Activated T-helper 1 cell treated with anti-CD3 and anti-CD28 coated beads, Interleukin-12 subunit alpha, Interleukin-12 subunit beta, Interleukin-2, Interleukin-4 antibody, amounts not matched to agents 30 ng/mL and 10 ng/mL and 1 ng/mL, durations not matched to agents 14 hours and 24 hours and 36 hours (primary cell): ENCODE results near the gene DNAH7. TPM values are rescaled to one million over a fixed set of nuclear protein-coding genes. Genes with fewer than 3 reads are reported as not detected.
"Not testable (repeated sequence)": the region's sequence is repeated elsewhere in the genome, so short reads cannot be mapped to it uniquely, and the experiment has no call there.

Experiments used
- DNase-seq: peaks from one replicate; pipeline ENCODE4 v3.0.0; 2021; ENCODE audit warnings: low spot score
- H3K27ac Mint-ChIP-seq: one replicate; pipeline ENCODE4 v1.8.0; 2021; ENCODE audit warnings: mild to moderate bottlenecking, mixed read lengths
- H3K27me3 Mint-ChIP-seq: one replicate; pipeline ENCODE4 v1.8.0; 2022; ENCODE audit warnings: mild to moderate bottlenecking, moderate library complexity, mixed read lengths; ENCODE audit not compliant: insufficient read depth
- H3K36me3 Mint-ChIP-seq: one replicate; pipeline ENCODE4 v1.8.0; 2021; ENCODE audit warnings: low read depth, mixed read lengths
- H3K4me1 Mint-ChIP-seq: one replicate; pipeline ENCODE4 v1.8.0; 2021; ENCODE audit warnings: low read depth, mixed read lengths
- H3K4me3 Mint-ChIP-seq: one replicate; pipeline ENCODE4 v1.8.0; 2021; ENCODE audit warnings: mild to moderate bottlenecking, moderate library complexity, mixed read lengths
- H3K9me3 Mint-ChIP-seq: one replicate; pipeline ENCODE4 v1.8.0; 2021; ENCODE audit warnings: mixed read lengths
- intact Hi-C: fragments of 100-400 bp; cut with micrococcal nuclease; formaldehyde crosslinking; loops from one replicate; pipeline ENCODE4 v1.15.1; 2024
- total RNA-seq: library from RNA; stranded (reverse); gene quantifications from 2 replicates; pipeline ENCODE4 v1.2.3, GENCODE V29; 2022

The DNAH7 gene
- total RNA-seq, 1 donor from 2014 or later, result not detected

GRCh38 chr2:195697681-195698220 lies 370.9 kb downstream of the DNAH7 start:
- H3K27me3 Mint-ChIP-seq, result no peaks in the 10 kb centered on the region
- intact Hi-C loops, result no loop called here
- H3K27ac Mint-ChIP-seq, result no peak overlapping the region
- peaks cover 38% of the 10 kb centered on the region for H3K36me3 Mint-ChIP-seq
- peaks cover 23% of the 10 kb centered on the region for H3K9me3 Mint-ChIP-seq
- H3K4me3 Mint-ChIP-seq, result no peak overlapping the region
- DNase-seq, result no peak
- peaks cover 18% of the 10 kb centered on the region for H3K4me1 Mint-ChIP-seq

DNA sequence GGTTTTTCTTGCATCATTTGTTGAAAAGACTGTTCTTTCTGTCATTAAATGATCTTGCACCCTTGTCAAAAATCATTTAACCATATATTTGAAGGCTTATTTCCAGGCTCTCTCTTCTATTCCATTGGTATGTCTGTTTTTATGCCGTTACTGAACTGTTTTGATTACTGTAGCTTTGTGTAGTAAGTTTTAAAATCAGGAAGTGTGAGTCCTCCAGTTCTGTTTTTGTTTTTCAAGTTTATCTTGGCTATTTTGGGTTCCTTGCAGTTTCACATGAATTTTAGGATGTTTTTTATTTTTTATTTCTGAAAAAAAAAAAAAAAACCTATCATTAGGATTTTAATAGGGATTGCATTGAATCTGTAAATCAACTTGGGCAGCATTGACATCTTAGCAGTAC lies 372.6 kb downstream of the DNAH7 start:
- Mint-ChIP-seq H3K36me3 (peaks cover 44% of the 10 kb centered on the region), H3K9me3 (peaks cover 36% of the 10 kb centered on the region), H3K27me3 (no peaks in the 10 kb centered on the region), H3K27ac (no peak overlapping the region), H3K4me3 (no peak overlapping the region), H3K4me1 (peaks cover 26% of the 10 kb centered on the region)
- intact Hi-C loops, result no loop called here
- no peak for DNase-seq

- peaks cover 48% of the 10 kb centered on the region for H3K36me3 Mint-ChIP-seq
- no peak overlapping the region for H3K27ac Mint-ChIP-seq
- H3K27me3 Mint-ChIP-seq, result no peaks in the 10 kb centered on the region
- intact Hi-C loops, result no loop called here
- H3K4me3 Mint-ChIP-seq, result no peak overlapping the region
- DNase-seq, result no peak
- peaks cover 26% of the 10 kb centered on the region for H3K4me1 Mint-ChIP-seq
- H3K9me3 Mint-ChIP-seq, result peaks cover 36% of the 10 kb centered on the region
These were observed 373.5 kb downstream of the DNAH7 start for GRCh38 chr2:195695002-195695631.

GRCh38 chr2:195694553-195694952 lies 374.1 kb downstream of the DNAH7 start:
- DNase-seq, result no peak
- peaks cover 32% of the 10 kb centered on the region for H3K9me3 Mint-ChIP-seq
- H3K36me3 Mint-ChIP-seq, result peaks cover 47% of the 10 kb centered on the region
- intact Hi-C loops, result no loop called here
- H3K27me3 Mint-ChIP-seq, result no peaks in the 10 kb centered on the region
- H3K4me1 Mint-ChIP-seq, result peaks cover 26% of the 10 kb centered on the region
- no peak overlapping the region for H3K4me3 Mint-ChIP-seq
- no peak overlapping the region for H3K27ac Mint-ChIP-seq

- H3K27me3 Mint-ChIP-seq, H3K4me3 Mint-ChIP-seq, intact Hi-C loops: not testable (repeated sequence)
These were observed 376.1 kb downstream of the DNAH7 start for GRCh38 chr2:195692531-195692930.

More at GRCh38 chr2:195692531-195692930, 376.1 kb downstream of the DNAH7 start:
- not testable (repeated sequence) for H3K27ac Mint-ChIP-seq, DNase-seq
- peaks cover 32% of the 10 kb centered on the region for H3K9me3 Mint-ChIP-seq
- peaks cover 29% of the 10 kb centered on the region for H3K4me1 Mint-ChIP-seq
- H3K36me3 Mint-ChIP-seq, result peaks cover 44% of the 10 kb centered on the region

Other genes starting within 250 kb of the DNAH7 start
- gene STK17B, start 102.7 kb upstream of the DNAH7 start, total RNA-seq, result 148 and 164 TPM in 2 replicates